Thyroid gland (tissue), 4 donors: ENCODE measurements around the gene TMCC2.

Source experiments
- CTCF ChIP-seq, 6 experiments: fragments of 200-600 bp in 3 of 6; fragments of 450-650 bp in 3 of 6; sonication (generic) in 3 of 6; IDR thresholded peaks; one replicate each; pipeline ENCODE4 v1.5.1; 2016 to 2019; ENCODE audit warnings: antibody characterized with exemption in 6 of 6, mild to moderate bottlenecking in 2 of 6, inconsistent platforms in 1 of 6, moderate library complexity in 1 of 6
- POLR2A ChIP-seq, 2 donors: fragments of 450-650 bp; IDR thresholded peaks; one replicate each; pipeline ENCODE4 v1.6.1; 2017; ENCODE audit warnings: antibody characterized with exemption in 2 of 2, mild to moderate bottlenecking in 2 of 2, moderate library complexity in 1 of 2

GRCh38 chr1:205267306-205267902 is 39.7 kb downstream of the TMCC2 start:
- TF ChIP-seq CTCF (IDR thresholded peaks at IDR 0.05) (no peak), POLR2A (IDR thresholded peaks at IDR 0.05) (no peak)
